Measurements from ENCODE around the gene KIF1A.

Gene KIF1A

GRCh38 chr2:240799033-240799820, 20.8 kb downstream of the KIF1A start:
- no peak for DNase-seq (ENCODE audit: low spot score)

GRCh38 chr2:240798327-240798905, 21.6 kb downstream of the KIF1A start:
- no peak for DNase-seq (ENCODE audit: low spot score)

- no peak for DNase-seq (ENCODE audit: low spot score)
These were observed 22.1 kb downstream of the KIF1A start for GRCh38 chr2:240797914-240798313.

- DNase-seq (ENCODE audit: low spot score) = no peak
These were observed 22.5 kb downstream of the KIF1A start for GRCh38 chr2:240797500-240797895.

GRCh38 chr2:240796543-240797499, 23.2 kb downstream of the KIF1A start:
- DNase-seq (ENCODE audit: low spot score) = no peak

GRCh38 chr2:240795916-240796510, 24.0 kb downstream of the KIF1A start:
- no peak for DNase-seq (ENCODE audit: low spot score)

- no peak for DNase-seq (ENCODE audit: low spot score)
These were observed 24.6 kb downstream of the KIF1A start for GRCh38 chr2:240795454-240795853.

- DNase-seq (ENCODE audit: low spot score) = no peak
These were observed 25.8 kb downstream of the KIF1A start for GRCh38 chr2:240794178-240794721.

- DNase-seq (ENCODE audit: low spot score) = no peak
These were observed 26.5 kb downstream of the KIF1A start for GRCh38 chr2:240793313-240794177.

- no peak for DNase-seq (ENCODE audit: low spot score)
These were observed 27.2 kb downstream of the KIF1A start for GRCh38 chr2:240792629-240793312.

GRCh38 chr2:240791821-240792628, 28.0 kb downstream of the KIF1A start:
- no peak for DNase-seq (ENCODE audit: low spot score)

GRCh38 chr2:240791221-240791800, 28.7 kb downstream of the KIF1A start:
- no peak for DNase-seq (ENCODE audit: low spot score)

- no peak for DNase-seq (ENCODE audit: low spot score)
These were observed 29.4 kb downstream of the KIF1A start for GRCh38 chr2:240790370-240791220.

- DNase-seq (ENCODE audit: low spot score) = no peak
These were observed 30.3 kb downstream of the KIF1A start for GRCh38 chr2:240789501-240790369.

GRCh38 chr2:240789051-240789453, 31.0 kb downstream of the KIF1A start:
- DNase-seq (ENCODE audit: low spot score) = no peak

GRCh38 chr2:240788482-240788881, 31.5 kb downstream of the KIF1A start:
- DNase-seq (ENCODE audit: low spot score) = no peak

Measured in HuH-7.5 (cell line).